Liver (tissue), 9 donors: ENCODE measurements around the gene FILIP1L. TPM values are rescaled to one million over a fixed set of nuclear protein-coding genes. Genes with fewer than 3 reads are reported as not detected.

Experiments used
- DNase-seq: peaks from one replicate; pipeline ENCODE4 v3.0.0-alpha.2; 2017; ENCODE audit warnings: low spot score
- H3K27ac ChIP-seq, 2 donors: one replicate each; pipeline ENCODE4 v1.7.0; 2013; ENCODE audit warnings: inconsistent platforms in 2 of 2, low read length in 2 of 2, control low read depth in 1 of 2, low read depth in 1 of 2, mild to moderate bottlenecking in 1 of 2
- H3K27me3 ChIP-seq, 4 donors: one replicate each; pipeline versions ENCODE4 v1.6.1 to v1.7.0; 2013; ENCODE audit warnings: low read length in 3 of 4, inconsistent platforms in 1 of 4, mild to moderate bottlenecking in 1 of 4, moderate library complexity in 1 of 4; ENCODE audit not compliant: control insufficient read depth in 4 of 4, insufficient read depth in 4 of 4
- H3K36me3 ChIP-seq, 4 donors: one replicate each; pipeline versions ENCODE4 v1.6.1 to v1.7.0; 2013; ENCODE audit warnings: low read length in 3 of 4, mild to moderate bottlenecking in 3 of 4, low read depth in 1 of 4, moderate library complexity in 1 of 4; ENCODE audit not compliant: control insufficient read depth in 4 of 4, insufficient read depth in 3 of 4
- H3K4me1 ChIP-seq, 4 donors: one replicate each; pipeline versions ENCODE4 v1.6.1 to v1.7.0; 2013; ENCODE audit warnings: low read length in 3 of 4, mild to moderate bottlenecking in 3 of 4, moderate library complexity in 1 of 4; ENCODE audit not compliant: control insufficient read depth in 4 of 4, insufficient read depth in 4 of 4
- H3K4me3 ChIP-seq, 3 donors: one replicate each; pipeline versions ENCODE4 v1.6.1 to v1.7.0; 2013; ENCODE audit warnings: low read length in 3 of 3, control low read depth in 1 of 3, low read depth in 1 of 3, mild to moderate bottlenecking in 1 of 3
- H3K9ac ChIP-seq, 2 donors: one replicate each; pipeline ENCODE4 v1.7.0; 2013; ENCODE audit warnings: low read length in 2 of 2, mild to moderate bottlenecking in 2 of 2, moderate library complexity in 2 of 2, control low read depth in 1 of 2, low read depth in 1 of 2
- H3K9me3 ChIP-seq, 4 donors: one replicate each; pipeline versions ENCODE4 v1.6.1 to v1.7.0; 2013; ENCODE audit warnings: low read length in 3 of 4; ENCODE audit not compliant: control insufficient read depth in 4 of 4
- ATF3 ChIP-seq: IDR thresholded peaks from 2 replicates; pipeline ENCODE4 v1.6.1; 2016; ENCODE audit warnings: antibody characterized with exemption
- CTCF ChIP-seq: fragments of 150-350 bp; IDR thresholded peaks from 2 replicates; pipeline ENCODE4 v1.5.1; 2017; ENCODE audit warnings: improper control_type of control experiment, low read depth, low read length; ENCODE audit not compliant: missing input control
- EGR1 ChIP-seq, 2 donors: IDR thresholded peaks; 2 replicates each; pipeline ENCODE4 v1.6.1; 2016 to 2018; ENCODE audit warnings: antibody characterized with exemption in 2 of 2, low read depth in 2 of 2
- FOXA1 ChIP-seq: IDR thresholded peaks from 2 replicates; pipeline ENCODE4 v1.6.1; 2016; ENCODE audit warnings: antibody characterized with exemption
- FOXA2 ChIP-seq: IDR thresholded peaks from 2 replicates; pipeline ENCODE4 v1.6.1; 2016; ENCODE audit warnings: antibody characterized with exemption
- GABPA ChIP-seq, 2 donors: IDR thresholded peaks in 1 of 2; conservative IDR thresholded peaks in 1 of 2; 2 replicates each; pipeline ENCODE4 v1.6.1; 2016; ENCODE audit warnings: antibody characterized with exemption in 2 of 2, mild to moderate bottlenecking in 1 of 2, moderate library complexity in 1 of 2
- HNF4A ChIP-seq, 2 donors: conservative IDR thresholded peaks; 2 replicates each; pipeline ENCODE4 v1.6.1; 2016; ENCODE audit warnings: antibody characterized with exemption in 2 of 2, mild to moderate bottlenecking in 2 of 2
- HNF4G ChIP-seq: IDR thresholded peaks from 2 replicates; pipeline ENCODE4 v1.6.1; 2016; ENCODE audit warnings: antibody characterized with exemption
- JUND ChIP-seq, 2 donors: IDR thresholded peaks; 2 replicates each; pipeline ENCODE4 v1.6.1; 2016; ENCODE audit warnings: antibody characterized with exemption in 2 of 2
- MAX ChIP-seq: IDR thresholded peaks from 2 replicates; pipeline ENCODE4 v1.6.1; 2016; ENCODE audit warnings: antibody characterized with exemption
- NR2F2 ChIP-seq: IDR thresholded peaks from 2 replicates; pipeline ENCODE4 v1.6.1; 2016; ENCODE audit warnings: antibody characterized with exemption
- REST ChIP-seq: IDR thresholded peaks from 2 replicates; pipeline ENCODE4 v1.6.1; 2016; ENCODE audit warnings: antibody characterized with exemption, mild to moderate bottlenecking
- SP1 ChIP-seq: IDR thresholded peaks from 2 replicates; pipeline ENCODE4 v1.6.1; 2018; ENCODE audit warnings: antibody characterized with exemption, mild to moderate bottlenecking
- TAF1 ChIP-seq: conservative IDR thresholded peaks from 2 replicates; pipeline ENCODE4 v1.6.1; 2016; ENCODE audit warnings: antibody characterized with exemption, mild to moderate bottlenecking
- YY1 ChIP-seq: IDR thresholded peaks from 2 replicates; pipeline ENCODE4 v1.6.1; 2016; ENCODE audit warnings: antibody characterized with exemption, mild to moderate bottlenecking
- WGBS: extraction: QIAGEN DNeasy Blood & Tissue Kit; methylation state at CpG from one replicate; pipeline ENCODE4 v1.1.7; 2013; 5-methylcytosine and 5-hydroxymethylcytosine counted together
- polyA plus RNA-seq, 2 donors: library from polyadenylated mRNA; stranded (reverse) in 1 of 2; unstranded in 1 of 2; fragments of 200-250 nt in 1 of 2; fragments of >200 nt in 1 of 2; fragmentation: Nextera tagmentation in 1 of 2; extraction: Ambion mirVana in 1 of 2; gene quantifications; one replicate each; pipeline versions ENCODE4 v1.2.1 to v1.2.3, GENCODE V29; 2013 to 2015
- total RNA-seq, 2 donors: library from RNA; depleted of rRNA; stranded (reverse); fragments of >200 nt; gene quantifications; one replicate each; pipeline ENCODE4 v1.2.3, GENCODE V29; 2014
- donor health status: healthy.
- donor health status: healthy.
- donor health status: healthy.
- donor health status: healthy.
- donor health status: healthy.

FILIP1L gene
- total and polyA plus RNA-seq, 4 donors = 1.4 to 6.5 (median 1.9) TPM

GRCh38 chr3:100129941-100130340 lies 15.6 kb upstream of the FILIP1L start:
- DNase-seq = no peak
- Histone ChIP-seq H3K9ac (no peak overlapping the region), H3K9me3 (no peaks in the 10 kb centered on the region), H3K27ac (no peak overlapping the region), H3K36me3 (no peaks in the 10 kb centered on the region), H3K27me3 (no peaks in the 10 kb centered on the region), H3K4me3 (no peak overlapping the region), H3K4me1 (no peaks in the 10 kb centered on the region)
- 86% methylated on average over 1 of the region's 1 CpG for WGBS
- TF ChIP-seq MAX = no peak

- TF ChIP-seq HNF4A (conservative IDR thresholded peaks at IDR 0.05) (no peak), CTCF (no peak), MAX (no peak), SP1 (no peak), REST (no peak), HNF4G (no peak), FOXA1 (no peak), ATF3 (no peak), JUND (IDR thresholded peaks at IDR 0.05) (no peak), YY1 (no peak), FOXA2 (no peak), EGR1 (IDR thresholded peaks at IDR 0.05; ENCODE audit: low read depth in 2 of 2) (no peak)
- no peaks in the 10 kb centered on the region for H3K9me3 ChIP-seq
- H3K27ac ChIP-seq = no peak overlapping the region
- no peaks in the 10 kb centered on the region for H3K27me3 ChIP-seq
- H3K9ac ChIP-seq = no peak overlapping the region
- no peak for DNase-seq
- H3K4me3 ChIP-seq = no peak overlapping the region
- no peaks in the 10 kb centered on the region for H3K4me1 ChIP-seq
- H3K36me3 ChIP-seq = no peaks in the 10 kb centered on the region
- 83% methylated on average over 5 of the region's 5 CpGs for WGBS
These were observed 14.3 kb upstream of the FILIP1L start for GRCh38 chr3:100128565-100128964.

GRCh38 chr3:100127792-100128191 lies 13.5 kb upstream of the FILIP1L start:
- no peaks in the 10 kb centered on the region for H3K4me1 ChIP-seq
- TF ChIP-seq JUND (IDR thresholded peaks at IDR 0.05) (no peak), TAF1 (no peak), FOXA1 (no peak), NR2F2 (no peak), GABPA (IDR thresholded peaks at IDR 0.05 in 1 of 2, conservative IDR thresholded peaks at IDR 0.05 in 1 of 2) (no peak), CTCF (no peak), REST (no peak), HNF4A (conservative IDR thresholded peaks at IDR 0.05) (no peak)
- DNase-seq = no peak
- WGBS = 85% methylated on average over 2 of the region's 2 CpGs
- no peaks in the 10 kb centered on the region for H3K36me3 ChIP-seq
- H3K9ac ChIP-seq = no peak overlapping the region
- H3K4me3 ChIP-seq = no peak overlapping the region
- H3K27me3 ChIP-seq = no peaks in the 10 kb centered on the region
- no peaks in the 10 kb centered on the region for H3K9me3 ChIP-seq
- H3K27ac ChIP-seq = no peak overlapping the region
